Endothelial cell of umbilical vein (primary cell): ENCODE results near the gene MYOG. TPM values are rescaled to one million over a fixed set of nuclear protein-coding genes. Genes with fewer than 3 reads are reported as not detected.

ENCODE experiments used
- BruUV-seq: library from RNA; stranded (reverse); fragments of 400-500 nt; replicated peaks from 2 replicates; lab custom pipeline; 2021; lab: Mats Ljungman, UMichigan
- CTCF ChIA-PET: fragments of 300-600, 350-600 bp; sonication (Branson Sonifier 250); formaldehyde crosslinking; loops from one replicate; lab custom pipeline; 2021; ENCODE audit warnings: antibody characterized with exemption, inconsistent platforms; lab: Charles Lee
- POLR2A ChIA-PET: fragments of 300-600, 350-600 bp; sonication (Branson Sonifier 250); formaldehyde crosslinking; loops from one replicate; lab custom pipeline; 2021; ENCODE audit warnings: antibody characterized with exemption, inconsistent platforms; lab: Charles Lee
- DNase-seq: peaks from one replicate; pipeline ENCODE4 v3.0.0-alpha.2; 2011; ENCODE audit warnings: low read depth, low spot score
- FAIRE-seq: peaks from 2 replicates; lab custom pipeline; 2011; peaks lifted over from hg19 to GRCh38; lab: Jason Lieb, UNC
- H2AFZ ChIP-seq: 2 replicates; pipeline ENCODE4 v1.6.0; 2012; ENCODE audit warnings: low read depth, low read length, control low read depth, inconsistent platforms
- H3K27ac ChIP-seq: 2 replicates; pipeline ENCODE4 v1.5.1; 2011; ENCODE audit warnings: low read depth, mild to moderate bottlenecking, control low read depth, low read length, moderate library complexity; ENCODE audit not compliant: insufficient read depth
- H3K27me3 ChIP-seq, 2 experiments: 2 replicates each; pipeline versions ENCODE4 v1.6.0 to v1.6.1; 2011; ENCODE audit warnings: low read length in 2 of 2, mixed read lengths in 1 of 2; ENCODE audit not compliant: control insufficient read depth in 2 of 2, insufficient read depth in 2 of 2
- H3K36me3 ChIP-seq, 2 experiments: 2 replicates in 1 of 2; 3 replicates in 1 of 2; pipeline ENCODE4 v1.5.1; 2011; ENCODE audit warnings: low read length in 2 of 2, mild to moderate bottlenecking in 1 of 2, moderate library complexity in 1 of 2; ENCODE audit not compliant: control insufficient read depth in 2 of 2, insufficient read depth in 2 of 2; ENCODE audit errors: extremely low read depth in 1 of 2
- H3K4me1 ChIP-seq: 3 replicates; pipeline ENCODE4 v1.5.1; 2011; ENCODE audit warnings: mild to moderate bottlenecking, low read length; ENCODE audit not compliant: control insufficient read depth, insufficient read depth; ENCODE audit errors: extremely low read depth
- H3K4me2 ChIP-seq: 2 replicates; pipeline ENCODE4 v1.6.1; 2011; ENCODE audit warnings: low read length, control low read depth, mixed read lengths; ENCODE audit not compliant: insufficient read depth
- H3K4me3 ChIP-seq, 3 experiments: fragments of 200-600 bp in 1 of 3; sonication (generic), shearing (Covaris generic) in 1 of 3; replicated peaks in 1 of 3; 2 replicates each; pipeline ENCODE4 v1.5.1; 2011 to 2016; ENCODE audit warnings: control low read depth in 3 of 3, low read length in 3 of 3, mild to moderate bottlenecking in 2 of 3, inconsistent platforms in 1 of 3, low read depth in 1 of 3, moderate library complexity in 1 of 3; ENCODE audit not compliant: insufficient read depth in 1 of 3
- H3K79me2 ChIP-seq: 2 replicates; pipeline ENCODE4 v1.6.0; 2012; ENCODE audit warnings: low read length, inconsistent platforms; ENCODE audit not compliant: control insufficient read depth, insufficient read depth
- H3K9ac ChIP-seq: replicated peaks from 2 replicates; pipeline ENCODE3; 2011; ENCODE audit warnings: low read length, control low read depth; ENCODE audit not compliant: insufficient read depth; ENCODE audit errors: extremely low read depth
- H3K9me1 ChIP-seq: replicated peaks from 3 replicates; pipeline ENCODE4 v1.6.0; 2011; ENCODE audit warnings: mild to moderate bottlenecking, low read length; ENCODE audit not compliant: control insufficient read depth, insufficient read depth; ENCODE audit errors: extremely low read depth
- H3K9me3 ChIP-seq: replicated peaks from 2 replicates; pipeline ENCODE4 v1.5.1; 2012; ENCODE audit warnings: low read length, inconsistent platforms; ENCODE audit not compliant: control insufficient read depth, insufficient read depth
- H4K20me1 ChIP-seq: replicated peaks from 2 replicates; pipeline ENCODE3; 2011; ENCODE audit warnings: mild to moderate bottlenecking, low read length; ENCODE audit not compliant: control insufficient read depth, insufficient read depth; ENCODE audit errors: extremely low read depth
- EZH2 ChIP-seq: IDR thresholded peaks from 2 replicates; pipeline ENCODE4 v1.6.1; 2012; ENCODE audit warnings: borderline replicate concordance, low read depth, mild to moderate bottlenecking, moderate library complexity, low read length, inconsistent platforms; ENCODE audit not compliant: severe bottlenecking
- FOS ChIP-seq: IDR thresholded peaks from 2 replicates; pipeline ENCODE4 v1.6.1; 2011; ENCODE audit warnings: mild to moderate bottlenecking, low read length, moderate library complexity, borderline replicate concordance; ENCODE audit not compliant: insufficient read depth
- GATA2 ChIP-seq: IDR thresholded peaks from 2 replicates; pipeline ENCODE4 v1.7.0; 2011; ENCODE audit warnings: low read depth, mild to moderate bottlenecking, moderate library complexity, mixed read lengths, low read length; ENCODE audit not compliant: insufficient read length, insufficient read depth
- JUN ChIP-seq: IDR thresholded peaks from 2 replicates; pipeline ENCODE4 v1.6.1; 2011; ENCODE audit warnings: borderline replicate concordance, low read depth; ENCODE audit not compliant: insufficient read length, insufficient read depth
- MYC ChIP-seq: IDR thresholded peaks from one replicate; pipeline ENCODE4 v1.6.1; 2011; ENCODE audit warnings: mild to moderate bottlenecking, low read depth, low read length
- POLR2A ChIP-seq: IDR thresholded peaks from 2 replicates; pipeline ENCODE4 v1.6.1; 2012; ENCODE audit warnings: low read depth, mild to moderate bottlenecking, control low read depth, low read length
- POLR2AphosphoS5 ChIP-seq: IDR thresholded peaks from 2 replicates; pipeline ENCODE4 v1.6.1; 2012; ENCODE audit warnings: low read depth, mild to moderate bottlenecking, control low read depth, low read length, moderate library complexity; ENCODE audit not compliant: insufficient read depth
- dilution Hi-C: fragments of 300-500 bp; cut with MboI; formaldehyde crosslinking; loops from one replicate; pipeline ENCODE4 v1.15.0; 2019; ENCODE audit warnings: low sequenced_read_pairs; ENCODE audit not compliant: extremely low pct_ligation_motif_present
- intact Hi-C: fragments of 100-400 bp; cut with micrococcal nuclease; formaldehyde crosslinking; loops from one replicate; pipeline ENCODE4 v1.10.0; 2022
- polyA plus RNA-seq, 4 experiments: library from polyadenylated mRNA; depleted of rRNA in 3 of 4; stranded (reverse) in 3 of 4; unstranded in 1 of 4; fragments of >200 nt; gene quantifications; 2 replicates each; pipeline versions ENCODE4 v1.2.1 to v1.2.3, GENCODE V29; 2011 to 2012; ENCODE audit warnings: missing spikeins in 1 of 4
- total RNA-seq: library from RNA; stranded (reverse); gene quantifications from 2 replicates; pipeline ENCODE4 v1.2.3, GENCODE V29; 2021
- TF ChIP-seq, protein P1 (sequence below), 2 donors: IDR thresholded peaks; 1 replicate in 1 of 2; 2 replicates in 1 of 2; pipeline ENCODE4 v1.5.1; 2011; ENCODE audit warnings: low read length in 2 of 2, mild to moderate bottlenecking in 2 of 2, moderate library complexity in 2 of 2, control low read depth in 1 of 2, inconsistent platforms in 1 of 2, low read depth in 1 of 2; ENCODE audit not compliant: insufficient read depth in 1 of 2; ENCODE audit errors: extremely low read depth in 1 of 2
- TF ChIP-seq, protein P2 (sequence below): IDR thresholded peaks from 2 replicates; pipeline ENCODE4 v1.6.1; 2011; ENCODE audit not compliant: insufficient read depth, insufficient read length

Gene MYOG
- total and polyA plus RNA-seq, 2 donors (not counting 3 experiments of a cell fraction or from before 2014, with no cell fraction given): not detected

DNA sequence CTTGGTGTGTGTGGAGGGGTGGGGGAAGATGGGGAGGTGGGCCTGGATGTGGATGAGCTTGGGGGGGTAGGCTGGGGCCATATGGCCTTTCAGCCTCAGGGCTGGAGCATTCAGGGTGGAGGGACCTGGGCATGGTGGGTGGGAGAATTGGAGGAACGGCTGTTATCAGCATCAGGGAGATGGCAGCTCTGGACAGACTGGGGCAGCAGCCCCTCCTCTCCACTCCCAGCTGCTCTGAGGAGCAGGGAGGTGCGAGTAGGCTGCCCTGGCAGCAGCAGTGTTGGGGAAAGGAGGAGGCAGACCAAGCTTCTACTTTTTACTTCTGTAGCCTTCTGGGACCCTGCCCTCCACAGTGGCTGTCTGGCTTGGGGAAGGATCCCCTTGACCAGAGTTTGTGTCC lies 49.3 kb downstream of the MYOG start:
- FAIRE-seq (no peak), DNase-seq (no peak)
- H3K9ac ChIP-seq: no peak overlapping the region
- H3K27ac ChIP-seq: no peak overlapping the region
- H3K4me3 ChIP-seq: no peak overlapping the region
- H3K4me1 ChIP-seq: no peaks in the 10 kb centered on the region
- H2AFZ ChIP-seq: no peak overlapping the region
- intact Hi-C loops (loop anchor here (5.0 to 10.0 kb wide), 2 partner anchors 81 to 288 kb away; no protein-coding TSS in a partner anchor), dilution Hi-C loops (no loop called here)
- H4K20me1 ChIP-seq: no peaks in the 10 kb centered on the region
- no peak overlapping the region for H3K4me2 ChIP-seq
- H3K9me3 ChIP-seq: no peaks in the 10 kb centered on the region
- no peaks in the 10 kb centered on the region for H3K36me3 ChIP-seq
- H3K9me1 ChIP-seq: no peaks in the 10 kb centered on the region
- TF ChIP-seq GATA2 (no peak), FOS (no peak), MYC (no peak), POLR2AphosphoS5 (no peak), EZH2 (no peak), JUN (no peak), POLR2A (no peak)
- TF ChIP-seq, protein P1, sequence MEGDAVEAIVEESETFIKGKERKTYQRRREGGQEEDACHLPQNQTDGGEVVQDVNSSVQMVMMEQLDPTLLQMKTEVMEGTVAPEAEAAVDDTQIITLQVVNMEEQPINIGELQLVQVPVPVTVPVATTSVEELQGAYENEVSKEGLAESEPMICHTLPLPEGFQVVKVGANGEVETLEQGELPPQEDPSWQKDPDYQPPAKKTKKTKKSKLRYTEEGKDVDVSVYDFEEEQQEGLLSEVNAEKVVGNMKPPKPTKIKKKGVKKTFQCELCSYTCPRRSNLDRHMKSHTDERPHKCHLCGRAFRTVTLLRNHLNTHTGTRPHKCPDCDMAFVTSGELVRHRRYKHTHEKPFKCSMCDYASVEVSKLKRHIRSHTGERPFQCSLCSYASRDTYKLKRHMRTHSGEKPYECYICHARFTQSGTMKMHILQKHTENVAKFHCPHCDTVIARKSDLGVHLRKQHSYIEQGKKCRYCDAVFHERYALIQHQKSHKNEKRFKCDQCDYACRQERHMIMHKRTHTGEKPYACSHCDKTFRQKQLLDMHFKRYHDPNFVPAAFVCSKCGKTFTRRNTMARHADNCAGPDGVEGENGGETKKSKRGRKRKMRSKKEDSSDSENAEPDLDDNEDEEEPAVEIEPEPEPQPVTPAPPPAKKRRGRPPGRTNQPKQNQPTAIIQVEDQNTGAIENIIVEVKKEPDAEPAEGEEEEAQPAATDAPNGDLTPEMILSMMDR (IDR thresholded peaks at IDR 0.05; ENCODE audit: extremely low read depth in 1 of 2, insufficient read depth in 1 of 2, low read depth in 1 of 2, low read length in 2 of 2): no peak
- TF ChIP-seq, protein P2, sequence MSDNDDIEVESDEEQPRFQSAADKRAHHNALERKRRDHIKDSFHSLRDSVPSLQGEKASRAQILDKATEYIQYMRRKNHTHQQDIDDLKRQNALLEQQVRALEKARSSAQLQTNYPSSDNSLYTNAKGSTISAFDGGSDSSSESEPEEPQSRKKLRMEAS: no peak
- peaks cover 3 to 17% of the 10 kb centered on the region in 2 experiments for H3K27me3 ChIP-seq
- no TSS peak for BruUV-seq
- CTCF ChIA-PET: interaction anchor here (1.1 to 4.5 kb wide), 4 partner anchors 82 to 232 kb away, joined by 3 to 42 read pairs (median 16); no protein-coding TSS in a partner anchor
- POLR2A ChIA-PET: no interaction called here
- H3K79me2 ChIP-seq: no peaks in the 10 kb centered on the region
